SK-N-SH (cell line): ENCODE data around the gene KAT5. TPM values are rescaled to one million over a fixed set of nuclear protein-coding genes. Genes with fewer than 3 reads are reported as not detected.

Experiments used
- CTCF ChIA-PET: fragments of 300-600, 350-600 bp; formaldehyde crosslinking; extraction: SDS; loops from one replicate; lab custom pipeline; 2021; lab: Yijun Ruan, JAX
- POLR2A ChIA-PET: fragments of 350-600 bp; sonication (Branson Sonifier 250); formaldehyde crosslinking; extraction: SDS; loops from one replicate; lab custom pipeline; 2020; ENCODE audit warnings: antibody characterized with exemption, inconsistent platforms; lab: Yijun Ruan, JAX
- DNase-seq: peaks from one replicate; pipeline ENCODE4 v3.0.0; 2012
- H2AFZ ChIP-seq: fragments of 200-600 bp; sonication (generic); 2 replicates; pipeline ENCODE4 v1.8.1; 2016; ENCODE audit warnings: antibody characterized with exemption, mild to moderate bottlenecking, low read depth
- H3F3A ChIP-seq: fragments of 200-600 bp; sonication (generic); replicated peaks from 2 replicates; pipeline ENCODE3; 2016; ENCODE audit warnings: antibody characterized with exemption, mild to moderate bottlenecking; ENCODE audit not compliant: insufficient read depth
- H3K27ac ChIP-seq, 2 experiments: fragments of 200-500 bp in 1 of 2; fragments of 200-600 bp in 1 of 2; sonication (Bioruptor generic) in 1 of 2; sonication (generic), shearing (Covaris generic) in 1 of 2; 2 replicates each; pipeline versions ENCODE4 v1.5.1 to v1.6.1; 2014 to 2016; ENCODE audit warnings: low read depth in 2 of 2, inconsistent platforms in 1 of 2, low read length in 1 of 2, mild to moderate bottlenecking in 1 of 2, mixed read lengths in 1 of 2
- H3K27me3 ChIP-seq: fragments of 200-600 bp; sonication (generic), shearing (Covaris generic); 2 replicates; pipeline ENCODE4 v1.6.1; 2016; ENCODE audit warnings: mixed run types; ENCODE audit not compliant: insufficient read depth
- H3K36me3 ChIP-seq, 2 experiments: fragments of 200-500 bp in 1 of 2; fragments of 200-600 bp in 1 of 2; sonication (Bioruptor generic) in 1 of 2; sonication (generic) in 1 of 2; replicated peaks in 1 of 2; 2 replicates each; pipeline versions ENCODE3 to v1.5.1; 2014 to 2016; ENCODE audit warnings: low read length in 1 of 2, mild to moderate bottlenecking in 1 of 2; ENCODE audit not compliant: insufficient read depth in 2 of 2, control insufficient read depth in 1 of 2
- H3K4me1 ChIP-seq, 2 experiments: fragments of 200-500 bp in 1 of 2; fragments of 200-600 bp in 1 of 2; sonication (Bioruptor generic) in 1 of 2; sonication (generic), shearing (Covaris generic) in 1 of 2; 2 replicates each; pipeline versions ENCODE4 v1.5.1 to v1.6.1; 2014 to 2016; ENCODE audit warnings: low read depth in 1 of 2, low read length in 1 of 2, mixed run types in 1 of 2; ENCODE audit not compliant: insufficient read depth in 2 of 2, control insufficient read depth in 1 of 2
- H3K4me2 ChIP-seq: fragments of 200-600 bp; sonication (generic), shearing (Covaris generic); 2 replicates; pipeline ENCODE4 v1.6.1; 2017; ENCODE audit warnings: mixed run types
- H3K4me3 ChIP-seq, 2 experiments: fragments of 200-500 bp in 1 of 2; fragments of 200-600 bp in 1 of 2; sonication (Bioruptor generic) in 1 of 2; sonication (generic), shearing (Covaris generic) in 1 of 2; 2 replicates each; pipeline versions ENCODE4 v1.5.1 to v1.8.1; 2014 to 2016; ENCODE audit warnings: low read depth in 2 of 2, inconsistent platforms in 1 of 2, low read length in 1 of 2, mild to moderate bottlenecking in 1 of 2, mixed read lengths in 1 of 2, moderate library complexity in 1 of 2
- H3K79me2 ChIP-seq: fragments of 200-600 bp; sonication (generic); 2 replicates; pipeline ENCODE4 v1.8.1; 2017; ENCODE audit warnings: mild to moderate bottlenecking; ENCODE audit not compliant: insufficient read depth
- H3K9ac ChIP-seq: fragments of 200-600 bp; sonication (generic); 2 replicates; pipeline ENCODE4 v1.6.1; 2017; ENCODE audit warnings: mixed run types
- H3K9me2 ChIP-seq: fragments of 200-600 bp; sonication (generic); 2 replicates; pipeline ENCODE4 v1.6.1; 2017; ENCODE audit warnings: mixed run types
- H3K9me3 ChIP-seq: fragments of 200-600 bp; sonication (generic); 2 replicates; pipeline ENCODE4 v1.6.1; 2017; ENCODE audit warnings: mixed run types, mild to moderate bottlenecking, moderate library complexity
- H4K20me1 ChIP-seq: fragments of 200-600 bp; sonication (generic); 2 replicates; pipeline ENCODE4 v1.6.1; 2017; ENCODE audit warnings: mild to moderate bottlenecking, mixed run types; ENCODE audit not compliant: insufficient read depth
- CHD2 ChIP-seq: fragments of 150-350 bp; IDR thresholded peaks from 2 replicates; pipeline ENCODE4 v1.6.1; 2018; ENCODE audit warnings: low read length; ENCODE audit not compliant: partially characterized antibody
- EZH2phosphoT487 ChIP-seq: fragments of 200-600 bp; sonication (generic); IDR thresholded peaks from 2 replicates; pipeline ENCODE4 v1.6.1; 2017; ENCODE audit warnings: low read depth, mixed run types, mild to moderate bottlenecking, antibody characterized with exemption, moderate library complexity, borderline replicate concordance
- GABPA ChIP-seq: IDR thresholded peaks from 2 replicates; pipeline ENCODE4 v1.4.0; 2012; ENCODE audit warnings: low read depth, mild to moderate bottlenecking
- GATA2 ChIP-seq: sonication (generic); formaldehyde crosslinking; IDR thresholded peaks from 2 replicates; pipeline ENCODE4 v1.5.0; 2020; ENCODE audit warnings: mild to moderate bottlenecking, missing genetic modification reagents
- NFIC ChIP-seq: IDR thresholded peaks from 2 replicates; pipeline ENCODE4 v1.4.0; 2012; ENCODE audit warnings: borderline replicate concordance
- NRF1 ChIP-seq: IDR thresholded peaks from 2 replicates; pipeline ENCODE4 v1.6.1; 2012; ENCODE audit warnings: low read depth, mild to moderate bottlenecking, low read length
- RFX5 ChIP-seq: IDR thresholded peaks from 2 replicates; pipeline ENCODE4 v1.6.1; 2012; ENCODE audit warnings: mild to moderate bottlenecking, improper control_type of control experiment, low read length
- SIN3A ChIP-seq: IDR thresholded peaks from 2 replicates; pipeline ENCODE4 v1.6.1; 2012; ENCODE audit warnings: low read depth, mild to moderate bottlenecking, low read length, moderate library complexity, borderline replicate concordance
- WGBS: methylation state at CpG from one replicate; pipeline ENCODE4 v1.1.6; 2017; ENCODE audit warnings: low lambda C conversion rate; 5-methylcytosine and 5-hydroxymethylcytosine counted together
- polyA plus RNA-seq, 3 experiments: library from polyadenylated mRNA; depleted of rRNA; stranded (reverse); fragments of >200 nt; gene quantifications; 2 replicates each; pipeline ENCODE4 v1.2.3, GENCODE V29; 2012
- TF ChIP-seq, protein P1 (sequence below): IDR thresholded peaks from 2 replicates; pipeline ENCODE4 v1.6.1; 2012; ENCODE audit warnings: mild to moderate bottlenecking, low read depth, low read length, moderate library complexity
- TF ChIP-seq, protein P2 (sequence below): fragments of 150-350 bp; IDR thresholded peaks from 2 replicates; pipeline ENCODE4 v1.6.1; 2017; ENCODE audit warnings: antibody characterized with exemption, low read length, low read depth, borderline replicate concordance
- TF ChIP-seq, protein P3 (sequence below): IDR thresholded peaks from 2 replicates; pipeline ENCODE4; 2012
- TF ChIP-seq, protein P4 (sequence below): fragments of 150-350 bp; IDR thresholded peaks from 2 replicates; pipeline ENCODE4 v1.6.1; 2016; ENCODE audit warnings: mild to moderate bottlenecking, low read depth, low read length

The KAT5 gene
- polyA plus RNA-seq, 1 of the 3 experiments (the other 2 are of a cell fraction): 51.9 TPM

DNA sequence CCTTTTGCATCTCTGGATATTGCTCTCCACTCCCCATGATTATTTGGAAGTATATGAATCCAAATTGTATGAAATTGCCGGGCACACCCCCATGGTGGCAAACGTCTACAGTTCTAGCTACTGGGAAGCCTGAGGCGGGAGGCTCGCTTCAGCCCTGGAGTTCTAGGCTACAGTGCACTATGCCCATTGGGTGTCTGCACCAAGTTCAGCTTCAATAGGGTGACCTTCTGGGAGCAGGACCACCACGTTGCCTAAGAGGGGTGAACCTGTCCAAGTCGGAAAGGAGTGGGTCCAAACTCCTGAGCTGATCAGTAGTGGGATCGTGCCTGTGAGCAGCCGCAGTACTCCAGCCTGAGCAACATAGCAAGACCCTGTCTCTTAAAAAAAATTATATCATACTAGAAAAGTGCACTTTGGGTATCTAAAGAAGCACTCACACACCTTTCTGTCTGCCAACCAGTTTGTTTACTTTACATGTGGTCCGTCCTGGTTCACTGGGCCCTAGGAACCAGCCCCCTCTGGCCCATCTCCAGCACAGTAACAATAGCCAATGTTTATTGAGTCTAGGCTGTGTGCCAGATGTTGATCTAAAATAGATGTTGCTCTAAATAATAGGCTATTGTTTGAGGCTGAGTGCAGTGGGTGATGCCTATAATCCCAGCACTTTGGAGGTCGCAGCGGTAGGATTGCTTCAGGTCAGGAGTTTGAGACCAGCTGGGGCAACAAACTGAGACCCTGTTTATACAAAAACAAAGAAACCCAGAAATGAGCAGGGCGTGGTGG is 16.4 kb upstream of the KAT5 start (continued):
- TF ChIP-seq, protein P1, sequence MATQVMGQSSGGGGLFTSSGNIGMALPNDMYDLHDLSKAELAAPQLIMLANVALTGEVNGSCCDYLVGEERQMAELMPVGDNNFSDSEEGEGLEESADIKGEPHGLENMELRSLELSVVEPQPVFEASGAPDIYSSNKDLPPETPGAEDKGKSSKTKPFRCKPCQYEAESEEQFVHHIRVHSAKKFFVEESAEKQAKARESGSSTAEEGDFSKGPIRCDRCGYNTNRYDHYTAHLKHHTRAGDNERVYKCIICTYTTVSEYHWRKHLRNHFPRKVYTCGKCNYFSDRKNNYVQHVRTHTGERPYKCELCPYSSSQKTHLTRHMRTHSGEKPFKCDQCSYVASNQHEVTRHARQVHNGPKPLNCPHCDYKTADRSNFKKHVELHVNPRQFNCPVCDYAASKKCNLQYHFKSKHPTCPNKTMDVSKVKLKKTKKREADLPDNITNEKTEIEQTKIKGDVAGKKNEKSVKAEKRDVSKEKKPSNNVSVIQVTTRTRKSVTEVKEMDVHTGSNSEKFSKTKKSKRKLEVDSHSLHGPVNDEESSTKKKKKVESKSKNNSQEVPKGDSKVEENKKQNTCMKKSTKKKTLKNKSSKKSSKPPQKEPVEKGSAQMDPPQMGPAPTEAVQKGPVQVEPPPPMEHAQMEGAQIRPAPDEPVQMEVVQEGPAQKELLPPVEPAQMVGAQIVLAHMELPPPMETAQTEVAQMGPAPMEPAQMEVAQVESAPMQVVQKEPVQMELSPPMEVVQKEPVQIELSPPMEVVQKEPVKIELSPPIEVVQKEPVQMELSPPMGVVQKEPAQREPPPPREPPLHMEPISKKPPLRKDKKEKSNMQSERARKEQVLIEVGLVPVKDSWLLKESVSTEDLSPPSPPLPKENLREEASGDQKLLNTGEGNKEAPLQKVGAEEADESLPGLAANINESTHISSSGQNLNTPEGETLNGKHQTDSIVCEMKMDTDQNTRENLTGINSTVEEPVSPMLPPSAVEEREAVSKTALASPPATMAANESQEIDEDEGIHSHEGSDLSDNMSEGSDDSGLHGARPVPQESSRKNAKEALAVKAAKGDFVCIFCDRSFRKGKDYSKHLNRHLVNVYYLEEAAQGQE: no peak
- no peak for TF ChIP-seq NRF1
- TF ChIP-seq, protein P2, sequence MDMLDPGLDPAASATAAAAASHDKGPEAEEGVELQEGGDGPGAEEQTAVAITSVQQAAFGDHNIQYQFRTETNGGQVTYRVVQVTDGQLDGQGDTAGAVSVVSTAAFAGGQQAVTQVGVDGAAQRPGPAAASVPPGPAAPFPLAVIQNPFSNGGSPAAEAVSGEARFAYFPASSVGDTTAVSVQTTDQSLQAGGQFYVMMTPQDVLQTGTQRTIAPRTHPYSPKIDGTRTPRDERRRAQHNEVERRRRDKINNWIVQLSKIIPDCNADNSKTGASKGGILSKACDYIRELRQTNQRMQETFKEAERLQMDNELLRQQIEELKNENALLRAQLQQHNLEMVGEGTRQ: no peak
- TF ChIP-seq, protein P3, sequence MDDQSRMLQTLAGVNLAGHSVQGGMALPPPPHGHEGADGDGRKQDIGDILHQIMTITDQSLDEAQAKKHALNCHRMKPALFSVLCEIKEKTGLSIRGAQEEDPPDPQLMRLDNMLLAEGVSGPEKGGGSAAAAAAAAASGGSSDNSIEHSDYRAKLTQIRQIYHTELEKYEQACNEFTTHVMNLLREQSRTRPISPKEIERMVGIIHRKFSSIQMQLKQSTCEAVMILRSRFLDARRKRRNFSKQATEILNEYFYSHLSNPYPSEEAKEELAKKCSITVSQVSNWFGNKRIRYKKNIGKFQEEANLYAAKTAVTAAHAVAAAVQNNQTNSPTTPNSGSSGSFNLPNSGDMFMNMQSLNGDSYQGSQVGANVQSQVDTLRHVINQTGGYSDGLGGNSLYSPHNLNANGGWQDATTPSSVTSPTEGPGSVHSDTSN: no peak

DNA sequence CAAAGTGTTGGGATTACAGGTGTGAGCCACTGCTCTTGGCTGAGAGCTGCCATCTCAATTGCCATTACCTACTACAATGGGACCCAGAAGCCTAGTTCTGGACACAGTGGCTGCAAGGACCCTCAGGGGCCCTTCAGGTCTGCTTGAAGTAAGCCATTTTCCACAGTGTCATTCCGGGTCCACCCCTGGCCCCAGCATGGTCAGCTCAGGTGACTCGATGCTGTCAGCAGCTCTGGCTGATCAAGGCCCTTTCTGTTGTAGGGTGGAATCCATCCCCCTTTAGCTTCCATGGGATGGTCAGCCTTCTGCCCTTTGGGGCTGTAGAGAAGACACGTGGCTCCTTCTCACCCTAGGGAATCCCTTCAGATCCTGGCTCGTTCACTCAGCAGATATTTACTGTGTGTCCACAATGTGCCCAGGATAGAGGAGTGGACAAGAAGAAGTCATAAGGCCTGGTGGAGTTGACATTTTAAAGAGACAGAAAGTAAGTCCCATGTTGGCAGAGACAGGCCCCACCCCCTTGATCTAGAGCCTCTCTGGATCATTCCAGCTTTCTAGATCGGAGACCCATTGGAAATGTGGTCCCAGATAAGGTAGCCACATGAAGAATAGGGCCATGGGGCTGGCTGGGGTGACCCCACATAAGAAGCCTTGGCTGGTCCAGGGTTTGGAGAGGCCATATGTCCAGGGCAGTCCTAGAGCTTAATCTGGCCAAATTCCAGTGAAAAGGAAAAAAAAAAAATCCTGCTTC is 15.1 kb upstream of the KAT5 start:
- H3K79me2 ChIP-seq: no peaks in the 10 kb centered on the region
- no peaks in the 10 kb centered on the region for H3K36me3 ChIP-seq
- H3F3A ChIP-seq: no peaks in the 10 kb centered on the region
- H3K4me2 ChIP-seq: no peak overlapping the region
- POLR2A ChIA-PET: no interaction called here
- H3K9me3 ChIP-seq: no peaks in the 10 kb centered on the region
- no peak for DNase-seq
- WGBS: 60% methylated on average over 5 of the region's 5 CpGs
- no peaks in the 10 kb centered on the region for H4K20me1 ChIP-seq
- no peak overlapping the region for H3K4me3 ChIP-seq
- H3K27me3 ChIP-seq: peaks cover 25% of the 10 kb centered on the region; the same call in 1 of the 2 replicates
- no peak overlapping the region for H3K9ac ChIP-seq
- H2AFZ ChIP-seq: no peak overlapping the region
- H3K27ac ChIP-seq: no peak overlapping the region
- H3K4me1 ChIP-seq: no peaks in the 10 kb centered on the region
- CTCF ChIA-PET: interaction anchor here (1.0 to 4.3 kb wide), 3 partner anchors 9 to 48 kb away, joined by 3 to 25 read pairs (median 23); partner anchors contain the start of gene KAT5
- TF ChIP-seq, protein P1: no peak
- TF ChIP-seq GABPA: no peak
- TF ChIP-seq, protein P2: no peak
- TF ChIP-seq RFX5: no peak
- TF ChIP-seq, protein P3: no peak
- no peak for TF ChIP-seq NFIC
- TF ChIP-seq, protein P4, sequence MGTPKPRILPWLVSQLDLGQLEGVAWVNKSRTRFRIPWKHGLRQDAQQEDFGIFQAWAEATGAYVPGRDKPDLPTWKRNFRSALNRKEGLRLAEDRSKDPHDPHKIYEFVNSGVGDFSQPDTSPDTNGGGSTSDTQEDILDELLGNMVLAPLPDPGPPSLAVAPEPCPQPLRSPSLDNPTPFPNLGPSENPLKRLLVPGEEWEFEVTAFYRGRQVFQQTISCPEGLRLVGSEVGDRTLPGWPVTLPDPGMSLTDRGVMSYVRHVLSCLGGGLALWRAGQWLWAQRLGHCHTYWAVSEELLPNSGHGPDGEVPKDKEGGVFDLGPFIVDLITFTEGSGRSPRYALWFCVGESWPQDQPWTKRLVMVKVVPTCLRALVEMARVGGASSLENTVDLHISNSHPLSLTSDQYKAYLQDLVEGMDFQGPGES: no peak
- no peak for TF ChIP-seq EZH2phosphoT487
- TF ChIP-seq CHD2: no peak
- no peak for TF ChIP-seq GATA2 (CRISPR knock-in tag)
- no peak for TF ChIP-seq SIN3A
- TF ChIP-seq, all 33 proteins: peak for 0
- H3K9me2 ChIP-seq: no peaks in the 10 kb centered on the region
